Right renal pelvis (tissue), 4 donors: ENCODE results near the gene ADM5. TPM values are rescaled to one million over a fixed set of nuclear protein-coding genes. Genes with fewer than 3 reads are reported as not detected.

Experiments
- DNase-seq, 4 donors: peaks; one replicate each; pipeline ENCODE4 v3.0.0-alpha.2; 2013; ENCODE audit warnings: low read depth in 4 of 4, low spot score in 3 of 4, missing footprints in 1 of 4
- polyA plus RNA-seq, 4 donors: library from polyadenylated mRNA; unstranded; fragments of 120-200 nt; gene quantifications; one replicate each; pipeline ENCODE4 v1.2.1, GENCODE V29; 2013; ENCODE audit not compliant: insufficient read length in 4 of 4

Gene ADM5
- polyA plus RNA-seq, 4 donors, result 0.61 to 1.6 (median 1.3) TPM

DNA sequence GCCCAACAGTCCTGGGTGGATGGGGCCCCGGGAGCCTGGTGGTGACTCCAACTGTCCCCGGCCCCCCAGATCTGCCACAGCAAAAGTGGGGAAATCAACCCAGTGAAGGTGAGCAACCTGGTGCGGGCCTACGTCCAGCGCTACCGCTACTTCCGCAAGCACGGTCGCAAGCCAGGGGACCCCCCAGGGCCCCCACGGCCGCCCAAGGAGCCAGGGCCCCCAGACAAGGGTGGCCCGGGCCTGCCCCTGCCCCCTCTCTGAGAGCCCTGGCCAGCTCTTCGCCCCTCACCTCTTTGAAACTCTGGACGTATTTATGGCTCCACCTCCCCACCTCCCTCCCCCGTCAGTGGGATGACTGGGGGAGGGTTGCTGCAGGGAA is 31.3 kb upstream of the ADM5 start:
- no peak for DNase-seq

- DNase-seq, result no peak
Measured at GRCh38 chr19:49658566-49659442, 30.6 kb upstream of the ADM5 start.

GRCh38 chr19:49660338-49660961 is 28.9 kb upstream of the ADM5 start:
- no peak for DNase-seq

DNA sequence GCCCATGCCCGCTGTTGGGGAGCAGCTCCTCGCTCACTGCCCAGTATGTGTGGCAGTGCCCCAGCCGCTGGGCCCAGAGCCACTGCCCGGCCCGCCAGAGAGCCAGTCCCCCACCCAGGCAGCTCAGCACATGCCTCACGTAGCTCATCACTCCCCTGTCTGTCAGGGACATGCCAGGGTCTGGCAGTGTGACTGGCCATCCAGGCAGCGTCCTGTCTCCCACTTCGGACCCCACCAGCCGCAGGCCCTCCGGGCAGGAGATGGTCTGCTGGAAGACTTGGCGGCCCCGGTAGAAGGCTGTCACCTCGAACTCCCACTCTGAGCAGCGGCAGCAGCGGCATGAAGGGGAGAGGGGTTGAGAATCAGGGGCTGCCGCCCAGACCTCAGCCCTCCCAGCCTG is 27.4 kb upstream of the ADM5 start:
- no peak for DNase-seq

DNA sequence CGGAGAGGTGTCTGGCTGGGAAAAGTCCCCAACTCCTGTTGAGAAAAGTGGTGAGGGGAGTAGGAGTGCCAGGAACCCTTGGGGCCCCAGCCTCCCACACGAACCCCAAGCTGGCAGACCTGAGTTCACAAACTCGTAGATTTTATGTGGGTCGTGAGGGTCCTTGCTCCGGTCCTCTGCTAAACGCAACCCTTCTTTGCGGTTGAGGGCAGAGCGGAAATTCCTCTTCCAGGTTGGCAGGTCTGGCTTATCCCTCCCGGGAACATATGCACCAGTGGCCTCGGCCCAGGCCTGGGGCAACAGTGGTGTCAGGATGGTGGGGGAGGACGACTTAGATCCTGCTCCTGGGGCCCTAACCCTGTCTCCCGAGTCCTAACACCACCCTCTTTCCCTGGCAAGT is 26.2 kb upstream of the ADM5 start:
- no peak for DNase-seq

GRCh38 chr19:49664171-49665035 is 25.0 kb upstream of the ADM5 start:
- DNase-seq, result no peak

GRCh38 chr19:49665036-49665350 is 24.4 kb upstream of the ADM5 start:
- DNase-seq, result no peak

DNA sequence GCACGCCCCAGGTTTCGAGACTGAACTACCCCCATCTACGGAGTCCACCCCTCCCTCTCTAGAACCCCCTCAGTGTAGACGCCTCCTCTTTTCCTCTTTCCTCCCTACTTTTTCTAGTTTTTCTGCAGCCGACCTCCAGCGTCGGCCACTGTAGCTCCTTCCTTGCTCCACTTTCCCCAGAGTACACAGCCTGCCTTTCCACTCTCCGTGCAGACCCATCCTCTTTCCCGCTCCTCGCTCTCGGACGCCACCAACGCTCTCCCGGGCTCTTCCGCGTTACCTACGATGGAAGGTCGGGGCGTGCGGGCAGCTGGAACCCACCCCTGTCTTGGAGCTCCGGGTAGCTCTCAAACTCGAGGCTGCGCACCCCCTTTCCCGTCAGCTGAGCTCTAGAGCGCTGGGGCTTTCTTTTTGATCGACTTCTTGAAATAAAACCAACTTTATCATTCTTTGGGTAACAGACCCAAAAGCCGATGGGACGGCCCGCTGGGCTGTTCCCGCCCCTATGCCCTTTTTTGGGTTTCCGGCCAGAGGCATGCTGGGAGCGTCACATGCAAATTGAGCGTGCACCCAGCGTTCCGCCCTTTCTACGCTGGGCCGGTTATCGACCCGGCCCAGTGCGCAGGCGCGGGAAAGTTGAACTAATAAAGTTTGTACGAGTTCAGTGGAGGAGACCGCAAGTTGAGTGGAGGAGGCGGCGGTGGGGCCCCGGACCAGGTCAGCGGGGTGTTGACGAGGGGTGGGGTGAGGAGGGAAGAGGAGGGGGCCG is 23.9 kb upstream of the ADM5 start, which contains the start of the genes BCL2L12 and IRF3:
Gene BCL2L12, plus strand, starts transcription at position 583 of the 769 bp plus-strand sequence. CDS start 760 bp downstream, outside the sequence.
Gene IRF3, minus strand, starts transcription at position 507 of the 769 bp plus-strand sequence. CDS start 1,019 bp downstream, outside the sequence.
- DNase-seq, result peak; percentile 93 to 96 (median 96)

GRCh38 chr19:49666120-49666444 is 23.3 kb upstream of the ADM5 start:
- DNase-seq, result no peak

- DNase-seq, result no peak
Measured at GRCh38 chr19:49667473-49667872, 21.9 kb upstream of the ADM5 start.

- no peak for DNase-seq
Measured at GRCh38 chr19:49669516-49669915, 19.9 kb upstream of the ADM5 start.

DNA sequence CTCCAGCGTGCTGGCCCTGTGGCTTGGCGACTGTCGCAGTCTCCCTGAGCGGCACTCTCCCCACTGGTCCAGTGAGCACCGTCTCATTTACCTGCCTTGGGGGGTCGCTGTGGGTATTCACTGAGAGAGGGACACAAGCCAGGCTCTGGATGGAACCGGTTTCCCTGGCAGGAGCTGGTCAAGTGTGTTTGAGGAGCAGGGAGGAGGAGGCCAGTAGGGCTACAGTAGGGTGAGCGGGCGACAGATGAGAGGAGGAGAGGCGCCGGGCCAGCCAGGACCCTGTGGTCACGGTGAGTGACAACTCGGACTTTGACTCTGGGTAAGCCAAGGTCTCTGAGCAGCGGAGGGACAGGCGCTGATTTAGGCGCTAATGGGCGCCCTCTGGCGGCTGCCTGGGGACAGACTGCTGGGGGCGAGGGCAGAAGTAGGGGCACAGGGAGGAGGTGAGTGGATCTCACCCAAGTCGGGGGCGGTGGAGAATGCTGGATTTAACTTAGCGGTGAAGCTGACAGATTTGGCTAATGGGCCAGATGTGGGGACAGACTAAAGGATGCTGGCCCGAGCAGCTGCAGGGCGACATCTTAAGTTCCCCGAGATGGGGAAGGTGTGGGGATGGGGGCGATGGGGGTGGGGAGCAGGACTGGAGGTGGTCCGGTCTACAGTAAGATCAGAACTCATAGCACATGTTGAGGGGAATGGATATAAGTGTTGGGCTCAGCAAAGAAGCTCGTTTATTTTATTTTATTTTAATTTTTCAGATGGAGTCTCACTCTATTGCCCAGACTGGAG is 17.1 kb upstream of the ADM5 start:
- DNase-seq, result peak in 1 of 4 donors; percentile 70

DNA sequence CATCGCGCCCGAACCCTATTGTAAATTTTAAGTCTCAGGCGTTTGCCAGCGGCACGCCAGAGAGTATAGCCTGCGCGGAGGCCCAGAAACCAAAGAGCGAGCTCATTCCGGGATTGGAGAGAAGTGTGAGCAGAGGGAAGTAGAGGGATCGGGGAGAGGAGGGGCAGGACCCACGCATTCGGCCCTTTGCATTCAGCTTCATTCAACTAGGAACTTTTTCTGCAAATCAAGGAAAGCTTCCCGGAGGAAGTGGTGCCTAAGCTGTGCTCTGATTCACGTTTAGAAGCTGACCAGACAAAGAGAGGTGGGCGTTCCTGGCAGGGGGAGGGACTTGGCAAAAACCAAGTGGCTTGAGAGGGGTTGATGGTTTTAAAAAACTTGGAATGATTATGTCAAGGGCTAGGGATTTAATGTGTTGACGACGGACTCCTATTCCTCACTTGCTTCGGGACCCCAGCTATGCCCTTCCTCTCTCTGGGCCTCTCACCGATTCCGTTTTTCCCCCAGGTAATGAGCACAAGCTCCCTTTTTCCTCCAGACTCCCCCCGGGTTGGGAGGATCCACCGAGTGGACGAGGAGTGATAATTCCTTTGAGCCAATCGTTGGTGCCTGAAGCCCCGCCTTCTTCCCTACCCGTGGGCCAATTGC is 13.1 kb upstream of the ADM5 start:
- peak in 1 of 4 donors; percentile 84 for DNase-seq

DNA sequence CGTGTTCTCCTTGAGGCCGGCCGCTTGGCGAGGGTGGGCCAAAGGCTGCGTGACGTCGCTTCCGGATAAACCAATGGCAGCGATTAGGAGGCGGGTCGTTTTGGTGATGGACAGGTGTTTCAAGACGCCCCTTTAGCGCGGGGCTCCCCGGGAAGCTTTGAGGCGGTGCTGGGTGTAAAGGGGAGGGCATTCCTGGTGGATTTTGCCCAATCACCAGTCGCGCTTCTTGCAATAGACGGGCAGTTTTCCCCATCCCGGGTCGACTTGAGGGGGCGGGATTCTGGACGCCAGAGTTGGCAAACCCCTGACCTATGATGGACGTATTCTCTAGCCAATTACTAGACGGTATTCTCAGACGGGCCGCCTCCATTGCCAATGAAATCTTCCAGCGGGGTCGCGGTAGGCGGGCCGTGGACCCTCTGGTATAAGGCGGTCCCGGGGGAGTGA is 12.6 kb upstream of the ADM5 start:
- peak; percentile 100 for DNase-seq

- no peak for DNase-seq
Measured at GRCh38 chr19:49677231-49677900, 12.0 kb upstream of the ADM5 start, which contains the start of gene PRMT1. Gene PRMT1, plus strand, starts transcription at chr19:49677271. Its CDS starts 10 bp downstream, at chr19:49677281.

- DNase-seq, result peak in 3 of 4 donors; percentile 77 to 80 (median 80)
Measured at GRCh38 chr19:49677901-49678674, 11.3 kb upstream of the ADM5 start.

DNA sequence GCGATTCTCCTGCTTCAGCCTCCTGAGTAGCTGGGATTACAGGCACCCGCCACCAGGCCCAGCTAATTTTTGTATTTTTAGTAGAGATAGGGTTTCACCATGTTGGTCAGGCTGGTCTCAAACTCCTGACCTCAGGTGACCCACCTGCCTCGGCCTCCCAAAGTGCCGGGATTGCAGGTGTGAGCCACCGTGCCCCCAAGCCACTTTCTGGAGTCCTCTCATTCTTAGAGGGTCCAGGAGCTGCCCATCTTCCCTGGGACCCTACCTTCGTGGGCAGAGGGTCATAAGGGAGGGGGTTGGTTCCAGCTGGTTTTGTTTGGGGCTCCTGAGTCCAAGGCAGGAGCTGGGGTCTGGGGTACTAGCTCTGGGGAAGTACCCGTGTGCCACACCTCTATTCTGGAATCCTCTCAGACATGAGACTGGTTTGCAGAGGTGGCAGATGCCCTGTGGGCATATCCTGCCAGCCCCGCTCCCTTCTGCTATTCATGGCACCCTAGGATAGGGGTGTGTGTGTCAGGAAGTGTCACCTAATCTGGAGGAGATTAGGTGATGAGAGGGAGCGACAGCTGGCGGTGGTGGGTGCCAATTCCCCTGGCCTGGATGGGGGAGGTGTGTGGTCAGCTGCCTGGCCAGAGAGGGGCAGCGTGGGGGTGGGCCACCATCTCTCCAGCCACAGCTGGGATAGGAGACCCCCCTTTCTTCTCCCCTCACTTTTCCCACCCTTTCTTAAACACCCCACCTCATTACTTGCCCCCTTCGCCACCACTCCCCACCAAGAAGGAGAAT is 10.2 kb upstream of the ADM5 start:
- DNase-seq, result no peak
